GM12892 (cell line): ENCODE data around the gene POPDC2.
"Not testable (repeated sequence)": the region's sequence is repeated elsewhere in the genome, so short reads cannot be mapped to it uniquely, and the experiment has no call there.

Experiments used
- DNase-seq: peaks from one replicate; pipeline ENCODE4 v3.0.0; 2011; ENCODE audit not compliant: insufficient read length
- FAIRE-seq: peaks from 2 replicates; lab custom pipeline; 2011; peaks lifted over from hg19 to GRCh38; lab: Jason Lieb, UNC
- POLR2A ChIP-seq: IDR thresholded peaks from 2 replicates; pipeline ENCODE4 v1.6.1; 2011; ENCODE audit warnings: low read depth, low read length, control low read depth
- POLR2AphosphoS5 ChIP-seq: IDR thresholded peaks from 2 replicates; pipeline ENCODE4 v1.6.1; 2011; ENCODE audit warnings: low read depth, low read length, control low read depth
- TAF1 ChIP-seq: IDR thresholded peaks from 2 replicates; pipeline ENCODE4 v1.6.1; 2011; ENCODE audit warnings: low read depth, mild to moderate bottlenecking, control low read depth, low read length, borderline replicate concordance

Gene POPDC2

DNA sequence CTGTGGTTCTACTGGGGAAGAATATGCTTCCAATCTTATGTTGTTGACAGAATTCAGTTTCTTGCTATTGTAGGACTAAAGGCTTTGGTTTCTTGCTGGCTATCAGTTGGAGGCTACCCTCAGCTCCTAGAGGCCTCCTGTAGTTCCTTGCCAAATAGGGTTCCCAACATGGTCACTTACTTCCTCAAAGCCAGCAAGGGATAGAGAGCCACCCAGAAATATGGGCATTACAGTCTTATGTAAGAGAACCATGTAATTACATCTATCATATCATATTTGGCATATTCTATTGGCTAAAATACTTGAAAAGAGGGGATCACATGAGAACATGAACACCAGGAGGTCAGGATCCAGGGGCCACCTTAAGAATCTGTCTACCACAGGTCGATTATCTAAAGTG is 23.0 kb upstream of the POPDC2 start:
- FAIRE-seq = no peak
- no peak for DNase-seq
- TF ChIP-seq TAF1 (no peak), POLR2AphosphoS5 (no peak), POLR2A (no peak)

DNA sequence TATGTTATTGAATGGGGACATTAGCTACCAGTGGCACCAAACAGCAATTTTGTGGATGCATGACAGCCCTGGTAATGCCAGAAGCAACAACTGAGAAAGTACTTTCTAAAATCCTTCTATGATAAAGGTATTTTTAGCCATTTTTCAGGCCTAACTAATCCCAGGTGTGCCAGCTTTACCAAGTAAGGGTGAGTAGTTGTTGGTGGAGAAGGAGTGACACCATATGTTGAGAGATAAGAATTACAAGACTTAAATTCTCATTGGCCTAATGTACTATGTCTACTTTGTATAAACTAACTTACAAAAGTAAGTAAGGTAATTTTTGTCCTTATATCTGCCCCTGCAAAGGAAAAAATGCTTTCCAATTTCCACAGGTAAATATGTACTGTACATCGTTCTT is 20.9 kb upstream of the POPDC2 start:
- TF ChIP-seq POLR2A (no peak), TAF1 (no peak), POLR2AphosphoS5 (no peak)
- peak; percentile 95 for FAIRE-seq
- no peak for DNase-seq

GRCh38 chr3:119679874-119680273 is 19.5 kb upstream of the POPDC2 start:
- DNase-seq (no peak), FAIRE-seq (no peak)
- TF ChIP-seq TAF1 = no peak
- TF ChIP-seq POLR2A = no peak

GRCh38 chr3:119678209-119678608 is 17.8 kb upstream of the POPDC2 start:
- DNase-seq, FAIRE-seq: not testable (repeated sequence)

GRCh38 chr3:119677641-119677934 is 17.2 kb upstream of the POPDC2 start:
- TF ChIP-seq POLR2A = no peak
- no peak; the same call in 1 of the 2 replicates for TF ChIP-seq TAF1
- no peak for TF ChIP-seq POLR2AphosphoS5
- DNase-seq (no peak), FAIRE-seq (no peak)

DNA sequence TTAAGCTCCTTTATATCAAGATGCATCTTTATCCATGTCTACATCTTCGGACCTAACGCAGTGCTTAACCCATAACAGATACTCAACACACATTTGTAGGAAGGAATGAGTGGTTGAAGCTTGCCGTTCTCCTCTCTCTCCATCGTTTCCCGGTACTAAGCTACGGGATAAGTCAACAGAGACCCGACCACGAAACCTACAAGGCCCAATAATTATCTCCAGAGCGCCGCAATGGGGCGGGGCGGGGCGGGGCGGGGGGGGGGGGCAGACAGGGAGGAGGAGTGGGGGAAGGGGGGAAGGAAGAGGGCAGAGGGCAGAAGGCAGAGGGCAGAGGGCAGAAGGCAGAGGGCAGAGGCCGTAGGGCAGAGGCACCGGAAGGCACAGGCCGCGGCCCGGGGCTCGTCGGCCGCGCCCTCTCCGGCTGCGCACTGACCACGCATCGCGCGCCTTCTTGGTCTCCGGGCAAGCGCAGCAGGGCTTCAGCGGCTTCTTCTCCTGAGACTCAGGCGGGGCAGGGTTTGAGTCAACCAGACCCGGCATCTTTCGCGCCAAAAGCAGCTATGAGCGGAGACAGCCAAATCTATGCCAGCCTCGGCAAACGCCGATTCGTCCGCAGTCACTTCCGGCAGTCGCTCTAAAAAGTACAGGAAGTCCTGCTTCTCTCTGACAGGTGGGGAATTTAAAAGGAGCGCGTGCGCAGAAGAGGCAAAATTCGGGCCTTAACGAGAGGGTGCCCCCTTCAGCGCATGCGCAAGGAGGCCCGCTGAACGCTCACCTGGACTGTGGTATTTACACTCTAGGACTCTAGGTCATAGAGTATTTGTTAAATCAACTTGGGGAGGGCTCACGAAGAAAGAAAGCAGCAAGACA is 16.6 kb upstream of the POPDC2 start, which contains the start of gene COX17:
Gene COX17 (minus strand): TSS at position 636 of the 870 bp plus-strand sequence. CDS start 96 bp downstream, at position 540.
- FAIRE-seq (peak; percentile 98), DNase-seq (peak; percentile 76)
- peak; percentile 79 for TF ChIP-seq POLR2AphosphoS5
- peak; percentile 65 for TF ChIP-seq TAF1
- peak; percentile 85; the same call in 1 of the 2 replicates for TF ChIP-seq POLR2A

DNA sequence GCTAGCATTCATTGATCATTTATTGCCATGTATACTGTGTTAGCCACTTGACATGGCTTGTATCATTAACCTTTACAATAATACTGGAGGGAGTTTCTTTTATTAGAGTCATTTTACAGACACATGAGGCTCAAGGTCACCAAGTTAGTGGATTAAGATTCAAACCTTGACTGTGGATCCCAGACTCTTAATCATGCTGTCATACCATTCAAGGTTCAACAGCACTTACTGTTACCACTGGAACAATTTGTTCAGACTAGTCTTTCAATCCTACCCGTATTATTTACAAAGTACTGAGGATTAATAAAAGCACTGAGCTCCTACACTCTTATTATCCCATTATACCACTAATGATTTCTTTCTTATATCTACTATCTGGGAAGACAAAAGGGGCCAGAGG is 15.6 kb upstream of the POPDC2 start:
- FAIRE-seq = peak; percentile 83
- no peak for DNase-seq
- no peak for TF ChIP-seq POLR2A
- TF ChIP-seq POLR2AphosphoS5 = no peak
- TF ChIP-seq TAF1 = no peak

GRCh38 chr3:119675188-119675874 is 14.9 kb upstream of the POPDC2 start:
- no peak for DNase-seq
- TF ChIP-seq TAF1 (no peak), POLR2AphosphoS5 (no peak), POLR2A (no peak)

GRCh38 chr3:119673875-119674274 is 13.5 kb upstream of the POPDC2 start:
- no peak for FAIRE-seq
- DNase-seq = no peak
- TF ChIP-seq POLR2AphosphoS5 = no peak
- TF ChIP-seq TAF1 = no peak
- no peak for TF ChIP-seq POLR2A

More at GRCh38 chr3:119675188-119675874, 14.9 kb upstream of the POPDC2 start:
- peak; percentile 46 for FAIRE-seq

GRCh38 chr3:119672776-119673175 is 12.4 kb upstream of the POPDC2 start:
- DNase-seq = no peak
- no peak for FAIRE-seq
- TF ChIP-seq TAF1 = no peak
- TF ChIP-seq POLR2A = no peak
- TF ChIP-seq POLR2AphosphoS5 = no peak

DNA sequence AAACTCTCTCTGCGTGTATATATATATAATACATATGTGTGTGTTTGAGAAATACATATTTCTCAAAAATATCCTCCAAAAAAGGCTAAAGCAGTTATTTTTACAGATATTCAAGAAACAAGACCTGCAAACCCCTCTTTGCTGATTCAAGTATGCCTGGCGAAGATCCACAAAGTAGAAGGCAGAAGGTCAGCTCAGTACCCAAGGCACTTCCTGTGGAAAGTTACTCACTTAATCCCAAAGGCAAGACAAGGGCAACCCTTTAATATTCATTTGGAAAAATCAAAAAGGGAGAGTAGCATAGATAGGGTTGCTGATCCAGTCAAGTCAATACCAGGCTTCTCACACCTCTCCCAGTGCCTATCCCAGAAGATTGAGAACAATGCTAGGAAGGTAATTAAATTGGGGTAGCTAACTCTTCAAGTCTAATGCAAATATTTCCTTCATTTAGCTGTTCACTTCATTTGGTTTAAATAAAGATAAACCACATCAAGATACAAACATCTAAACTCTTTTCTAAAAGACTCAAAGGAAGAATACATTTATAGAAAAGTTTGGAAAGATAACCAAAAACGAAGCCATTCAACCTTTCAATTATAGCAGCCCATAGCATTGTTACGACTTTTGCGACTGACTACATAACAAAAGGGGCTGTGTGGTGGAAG is 9.6 kb upstream of the POPDC2 start:
- DNase-seq = no peak
- TF ChIP-seq TAF1 (no peak), POLR2AphosphoS5 (no peak), POLR2A (no peak)
- no peak for FAIRE-seq
